ENCODE measurements around the gene CCDC70. TPM values are rescaled to one million over a fixed set of nuclear protein-coding genes. Genes with fewer than 3 reads are reported as not detected.

CCDC70 gene
- total and polyA plus RNA-seq, 12 donors, result not detected

DNA sequence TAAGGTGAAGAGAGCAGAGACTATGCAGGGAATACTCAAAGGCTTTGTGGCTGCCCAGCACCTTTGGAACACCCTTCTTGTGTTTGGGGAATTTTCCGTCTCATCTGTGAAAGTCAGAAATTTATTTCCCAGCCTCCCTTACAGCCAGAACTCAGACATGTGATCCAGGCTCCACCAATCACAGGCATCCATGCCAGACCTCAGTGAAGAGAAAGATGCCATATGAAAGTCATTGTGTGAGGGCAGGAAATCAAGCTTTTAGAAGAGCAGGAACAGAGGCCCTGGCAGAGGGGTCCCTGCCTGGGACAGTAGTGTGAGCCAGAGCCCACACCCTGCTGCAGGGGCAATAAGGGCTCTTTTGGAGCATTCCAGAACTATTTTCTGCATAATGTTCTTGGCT, 12.1 kb downstream of the CCDC70 start:
- Histone ChIP-seq H3K36me3 (no peaks in the 10 kb centered on the region), H3K27me3 (no peaks in the 10 kb centered on the region), H3K27ac (no peak overlapping the region), H3K4me1 (peaks cover 0 to 6% (median 0%) of the 10 kb centered on the region in 9 donors), H3K4me3 (no peak overlapping the region), H3K9me3 (no peaks in the 10 kb centered on the region)
- TF ChIP-seq, protein P1, sequence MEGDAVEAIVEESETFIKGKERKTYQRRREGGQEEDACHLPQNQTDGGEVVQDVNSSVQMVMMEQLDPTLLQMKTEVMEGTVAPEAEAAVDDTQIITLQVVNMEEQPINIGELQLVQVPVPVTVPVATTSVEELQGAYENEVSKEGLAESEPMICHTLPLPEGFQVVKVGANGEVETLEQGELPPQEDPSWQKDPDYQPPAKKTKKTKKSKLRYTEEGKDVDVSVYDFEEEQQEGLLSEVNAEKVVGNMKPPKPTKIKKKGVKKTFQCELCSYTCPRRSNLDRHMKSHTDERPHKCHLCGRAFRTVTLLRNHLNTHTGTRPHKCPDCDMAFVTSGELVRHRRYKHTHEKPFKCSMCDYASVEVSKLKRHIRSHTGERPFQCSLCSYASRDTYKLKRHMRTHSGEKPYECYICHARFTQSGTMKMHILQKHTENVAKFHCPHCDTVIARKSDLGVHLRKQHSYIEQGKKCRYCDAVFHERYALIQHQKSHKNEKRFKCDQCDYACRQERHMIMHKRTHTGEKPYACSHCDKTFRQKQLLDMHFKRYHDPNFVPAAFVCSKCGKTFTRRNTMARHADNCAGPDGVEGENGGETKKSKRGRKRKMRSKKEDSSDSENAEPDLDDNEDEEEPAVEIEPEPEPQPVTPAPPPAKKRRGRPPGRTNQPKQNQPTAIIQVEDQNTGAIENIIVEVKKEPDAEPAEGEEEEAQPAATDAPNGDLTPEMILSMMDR (IDR thresholded peaks at IDR 0.05), result no peak
- intact Hi-C loops (cut with DNase I), result no loop called here
- ATAC-seq (no peak), DNase-seq (no peak)
- WGBS, 2 donors, result 90 to 97% methylated on average over 1 of the region's 1 CpG

DNA sequence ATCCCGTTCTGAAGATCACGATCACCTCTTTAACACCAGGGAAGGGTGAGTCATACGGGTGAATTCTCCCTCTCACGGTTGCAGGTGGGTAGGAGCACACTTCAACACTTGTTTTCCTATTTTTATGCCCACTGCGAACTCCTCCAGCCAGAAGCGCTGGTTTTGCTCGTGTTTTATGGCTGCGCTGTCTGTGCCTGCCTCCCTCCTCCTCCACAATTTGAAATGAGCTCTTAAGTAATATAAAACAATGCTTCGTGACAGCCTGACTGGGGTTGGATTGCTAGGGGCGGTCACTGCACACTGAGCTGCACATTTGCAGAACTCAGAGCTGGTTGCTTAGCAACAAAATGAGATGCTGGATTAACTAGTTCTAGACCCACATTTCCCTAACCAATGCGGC, 12.9 kb downstream of the CCDC70 start:
- no peak for ATAC-seq
- 90 to 91% methylated on average over 11 of the region's 11 CpGs for WGBS, 2 donors
- Histone ChIP-seq H3K4me3 (no peak overlapping the region), H3K4me1 (peaks cover 0 to 6% (median 0%) of the 10 kb centered on the region in 9 donors), H3K27me3 (no peaks in the 10 kb centered on the region), H3K27ac (no peak overlapping the region), H3K9me3 (no peaks in the 10 kb centered on the region), H3K36me3 (no peaks in the 10 kb centered on the region)
- DNase-seq, result no peak
- TF ChIP-seq, protein P1 (IDR thresholded peaks at IDR 0.05), result no peak
- intact Hi-C loops (cut with DNase I), result no loop called here

DNA sequence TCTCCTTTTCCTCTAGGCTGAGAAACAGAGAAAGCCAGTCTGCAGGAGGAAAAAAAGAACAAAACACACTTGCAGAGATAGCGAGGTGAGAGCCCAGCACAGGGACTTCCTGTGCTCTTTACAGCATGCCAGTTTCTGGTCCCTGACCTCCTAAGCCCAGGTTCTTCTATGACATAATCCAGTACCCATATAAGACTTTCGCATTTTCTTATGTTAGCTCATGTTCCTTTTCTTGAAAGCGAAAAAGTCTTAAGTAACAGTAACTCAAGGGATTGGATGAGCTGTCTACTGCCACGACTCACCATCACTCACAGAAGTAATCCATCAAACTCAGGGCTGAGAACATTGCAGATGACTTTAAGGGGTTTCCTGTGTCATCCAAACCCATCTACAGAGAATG, 17.4 kb downstream of the CCDC70 start:
- no peaks in the 10 kb centered on the region for H3K27me3 ChIP-seq
- 90% methylated on average over 4 of the region's 4 CpGs for WGBS, 2 donors
- ATAC-seq (no peak), DNase-seq (no peak)
- intact Hi-C loops (cut with DNase I), result no loop called here
- no peak overlapping the region for H3K27ac ChIP-seq
- peaks cover 0 to 7% (median 0%) of the 10 kb centered on the region in 11 donors for H3K9me3 ChIP-seq
- H3K36me3 ChIP-seq, result no peaks in the 10 kb centered on the region
- no peak overlapping the region for H3K4me3 ChIP-seq
- TF ChIP-seq, protein P1 (IDR thresholded peaks at IDR 0.05), result no peak
- no peaks in the 10 kb centered on the region for H3K4me1 ChIP-seq

DNA sequence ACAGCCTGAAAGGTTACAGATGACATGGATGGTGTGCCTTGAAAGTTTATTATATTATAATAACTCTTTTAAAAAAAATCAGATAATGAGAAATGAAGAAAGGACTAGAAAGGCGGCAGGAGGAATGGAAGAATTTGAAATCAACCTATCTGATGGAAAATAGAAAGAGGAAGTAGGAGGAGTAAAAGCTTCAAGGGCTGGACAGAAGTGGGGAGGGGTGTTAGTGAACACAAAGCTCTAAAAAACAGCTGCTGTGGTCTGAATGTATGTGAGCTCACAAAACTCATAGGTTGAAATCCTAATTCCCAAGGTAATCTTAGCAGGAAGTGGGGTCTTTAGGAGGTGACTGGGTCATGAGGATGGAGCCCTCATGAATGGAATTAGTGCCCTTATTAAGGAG, 19.5 kb downstream of the CCDC70 start:
- ATAC-seq, result no peak
- TF ChIP-seq, protein P1 (IDR thresholded peaks at IDR 0.05), result no peak
- intact Hi-C loops (cut with DNase I), result no loop called here

More for the DNA sequence above, 19.5 kb downstream of the CCDC70 start:
- Histone ChIP-seq H3K36me3 (no peaks in the 10 kb centered on the region), H3K4me3 (no peak overlapping the region), H3K27ac (no peak overlapping the region), H3K4me1 (no peaks in the 10 kb centered on the region), H3K27me3 (no peaks in the 10 kb centered on the region), H3K9me3 (peaks cover 0 to 7% (median 0%) of the 10 kb centered on the region in 11 donors)
- 87 to 97% methylated on average over 1 of the region's 1 CpG for WGBS, 2 donors
- no peak for DNase-seq
